Activated T-helper 1 cell treated with Interleukin-2 at 50 U/mL for 16 hours (primary cell): ENCODE results near the gene PIP5KL1.

ENCODE experiments used
- DNase-seq: peaks from one replicate; pipeline ENCODE4 v3.0.0-alpha.2; 2020; ENCODE audit warnings: low read depth

Gene PIP5KL1

GRCh38 chr9:127870887-127871286 is 59.7 kb downstream of the PIP5KL1 start:
- DNase-seq: no peak
